Measurements from ENCODE around the gene SPDYE4.

SPDYE4 gene

DNA sequence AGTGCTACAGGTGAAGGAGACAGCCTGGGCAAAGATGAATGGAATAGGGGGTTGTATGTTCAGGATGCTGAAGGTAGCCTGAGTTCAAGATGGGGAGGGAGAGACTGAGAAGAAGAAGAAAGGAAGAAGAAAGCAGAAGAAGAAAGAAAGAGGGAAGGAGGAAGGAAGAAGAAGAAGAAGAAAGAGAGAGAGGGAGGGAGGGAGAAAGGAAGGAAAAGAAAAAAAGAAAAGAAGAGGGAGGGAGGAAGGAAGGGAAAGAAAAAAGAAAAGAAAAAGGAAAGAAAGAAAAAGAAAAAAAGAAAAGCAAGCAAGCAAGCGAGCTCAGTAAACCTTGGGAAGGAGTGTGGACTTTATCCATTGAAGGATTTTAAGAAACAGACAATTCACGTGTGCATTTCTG, 21.6 kb downstream of the SPDYE4 start:
- DNase-seq, result no peak

- no peak for DNase-seq
These were observed 22.0 kb downstream of the SPDYE4 start for GRCh38 chr17:8736362-8736761.

- DNase-seq, result no peak
These were observed 22.9 kb downstream of the SPDYE4 start for GRCh38 chr17:8735336-8735939.

GRCh38 chr17:8734876-8735275, 23.5 kb downstream of the SPDYE4 start:
- DNase-seq, result no peak

DNA sequence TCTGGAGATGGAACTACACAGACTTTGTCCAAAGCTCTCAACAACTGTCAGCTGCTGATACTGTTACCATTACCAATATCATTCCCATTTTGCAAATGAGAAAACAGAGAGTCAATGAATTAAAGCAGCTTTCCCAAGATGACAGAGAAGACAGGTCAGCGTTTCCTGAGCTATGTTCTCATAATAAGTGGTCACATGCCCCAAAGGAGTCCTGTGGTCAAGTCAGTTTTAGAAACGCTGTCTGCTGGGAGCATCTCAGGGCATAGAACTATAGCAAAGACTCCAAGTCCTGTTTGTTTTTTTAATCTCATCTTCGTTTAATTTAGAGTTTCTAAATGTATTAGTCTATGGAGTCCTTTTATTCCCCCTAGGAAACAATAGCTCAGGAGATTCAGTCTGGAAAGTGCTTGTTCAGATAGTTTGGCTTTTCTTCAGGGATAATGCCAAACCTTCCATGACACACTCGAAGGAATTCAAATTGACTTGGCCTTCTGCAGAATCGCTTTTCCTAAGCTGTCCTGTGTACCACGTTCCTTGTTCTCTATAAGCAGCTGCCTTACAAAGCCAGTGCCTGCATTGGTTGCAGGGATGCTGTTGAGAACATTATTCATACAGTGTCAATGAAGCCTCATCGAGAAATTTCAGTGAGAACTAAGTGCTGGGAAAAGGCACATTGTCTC, 25.8 kb downstream of the SPDYE4 start:
- no peak for DNase-seq

DNA sequence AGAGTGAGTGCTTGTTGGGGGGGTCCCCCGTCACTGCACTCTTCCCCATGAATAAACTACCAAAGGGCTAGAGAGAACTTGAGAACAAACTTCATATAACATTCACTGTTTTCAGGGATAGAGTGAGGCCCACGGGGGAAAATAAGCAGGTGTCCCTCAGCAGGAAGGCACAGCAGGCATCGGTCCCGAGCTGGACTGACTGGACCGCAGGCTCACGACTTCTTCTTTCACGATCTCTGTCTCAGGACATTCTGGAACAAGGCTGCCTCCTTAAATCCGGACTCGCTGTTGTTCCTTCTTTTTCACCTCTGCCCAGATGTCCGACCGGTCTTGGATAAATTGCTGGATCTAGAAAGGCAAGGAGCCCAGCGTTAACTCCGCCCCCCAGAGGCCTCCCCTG, 28.5 kb downstream of the SPDYE4 start:
- peak; percentile 13 for DNase-seq

GRCh38 chr17:8729421-8729820, 28.9 kb downstream of the SPDYE4 start:
- DNase-seq, result no peak

DNA sequence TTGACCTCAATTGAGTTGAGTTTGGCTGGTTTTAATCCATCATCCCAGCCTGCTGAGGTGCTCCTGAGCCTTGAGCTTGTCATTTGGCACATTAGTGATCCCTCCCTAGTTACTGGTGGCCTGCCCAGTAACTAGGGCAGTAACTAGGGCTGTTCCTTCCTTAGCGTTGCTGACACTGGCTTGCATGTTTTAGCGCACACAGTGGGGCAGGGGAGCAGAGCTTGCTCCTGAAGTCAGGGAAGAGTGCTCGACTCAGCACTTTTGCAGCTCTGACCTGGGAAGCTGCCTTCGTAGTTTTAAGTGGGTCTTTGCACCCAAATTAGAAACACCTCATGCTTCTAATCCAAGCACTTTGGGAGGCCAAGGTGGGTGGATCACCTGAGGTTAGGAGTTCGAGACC, 29.4 kb downstream of the SPDYE4 start:
- peak; percentile 32 for DNase-seq

GRCh38 chr17:8728251-8728938, 30.0 kb downstream of the SPDYE4 start:
- peak; percentile 27 for DNase-seq

DNA sequence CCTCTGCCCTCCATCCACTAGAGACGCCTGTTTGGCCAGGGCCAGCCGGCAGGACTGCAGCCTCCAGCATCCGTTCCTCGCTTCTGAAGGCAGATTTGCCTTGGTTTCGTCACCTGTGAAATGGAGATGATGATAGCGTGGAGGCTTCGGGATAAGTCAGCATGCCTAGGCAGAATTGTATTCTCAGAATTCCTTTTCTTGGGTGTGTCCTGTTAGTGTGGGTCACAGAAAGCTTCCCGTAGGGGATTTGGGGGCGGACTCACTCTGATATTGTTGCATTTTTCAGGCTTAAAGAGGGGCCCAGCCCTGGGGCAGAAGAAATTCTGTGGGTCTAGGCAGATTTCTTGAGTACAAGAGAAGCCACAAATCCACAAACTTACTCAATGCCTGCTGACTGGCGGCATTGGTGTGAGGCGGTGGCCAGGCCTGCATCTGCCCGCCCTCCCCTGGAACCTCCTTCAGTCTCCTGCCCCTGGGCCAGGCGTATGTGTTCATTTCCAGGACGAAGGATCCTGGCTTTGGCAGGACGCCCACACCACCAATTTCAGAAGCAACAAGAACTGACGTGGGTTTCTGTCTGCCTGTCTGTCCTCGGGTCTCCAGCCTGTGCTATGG, 31.3 kb downstream of the SPDYE4 start:
- peak; percentile 53 for DNase-seq

DNA sequence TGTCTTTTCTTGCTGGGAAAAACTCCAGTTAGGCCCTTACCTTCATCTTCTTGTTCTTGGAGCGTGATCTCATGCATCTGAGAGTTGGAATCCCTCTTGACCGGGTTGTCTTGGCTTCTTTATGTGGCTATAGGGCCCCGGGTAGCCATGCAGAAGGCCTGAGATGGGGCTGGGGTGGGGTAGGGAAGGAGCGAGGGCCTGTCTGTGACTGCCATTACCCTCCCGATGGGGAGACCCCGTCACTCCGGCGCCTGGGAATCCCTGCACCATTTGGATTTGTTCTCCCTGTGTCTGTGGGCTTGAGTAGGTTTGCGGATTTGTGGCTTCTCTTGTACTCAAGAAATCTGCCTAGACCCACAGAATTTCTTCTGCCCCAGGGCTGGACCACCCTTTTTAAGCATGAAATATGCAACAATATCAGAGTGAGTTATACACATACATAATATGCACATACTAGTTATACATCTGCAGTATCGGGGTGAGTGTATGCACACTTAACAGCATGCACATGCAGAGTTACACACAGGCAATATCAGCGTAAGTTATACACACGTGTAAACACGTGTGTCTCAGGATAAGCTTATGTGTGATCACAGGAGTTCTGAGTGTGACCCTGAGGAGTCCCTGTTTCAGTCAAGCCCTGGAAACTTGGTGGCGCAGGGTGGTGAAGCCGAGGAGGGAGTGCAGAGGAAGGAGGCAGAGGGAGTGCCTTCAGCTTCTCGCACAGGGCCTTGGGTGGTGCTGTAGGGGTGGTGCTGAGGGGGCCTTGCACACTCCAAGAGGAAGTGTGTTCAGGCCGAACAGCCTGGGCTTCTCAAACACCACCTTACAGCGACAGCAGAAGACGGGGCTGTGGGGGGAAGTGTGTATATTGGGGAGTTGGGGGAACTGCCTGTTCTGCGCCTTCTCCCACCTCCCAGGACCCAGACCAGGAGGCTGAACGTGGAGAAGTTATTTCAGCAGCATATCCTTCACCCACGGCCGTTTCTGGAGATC, 32.2 kb downstream of the SPDYE4 start:
- peak; percentile 38 for DNase-seq

DNA sequence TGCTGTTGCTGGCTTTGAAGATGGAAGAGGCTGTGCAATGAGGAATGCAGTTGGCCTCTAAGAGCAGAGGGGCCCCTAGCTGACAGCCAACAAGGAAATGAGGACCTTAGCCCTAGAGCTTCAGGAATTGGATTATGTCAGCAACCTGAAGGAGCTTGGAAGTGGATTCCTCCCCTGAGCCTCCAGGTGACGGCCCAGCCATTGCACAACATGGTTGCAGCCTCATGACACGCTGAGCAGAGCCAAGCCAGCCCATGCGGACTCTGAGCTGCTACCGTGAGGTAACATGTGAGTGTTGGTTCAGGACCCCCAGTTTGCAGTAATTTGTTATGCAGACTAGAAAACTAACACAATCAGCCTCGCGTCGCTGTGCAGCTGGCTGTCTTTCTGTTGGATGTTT, 33.9 kb downstream of the SPDYE4 start:
- DNase-seq, result peak; percentile 38

- no peak for DNase-seq
These were observed 37.8 kb downstream of the SPDYE4 start for GRCh38 chr17:8720596-8720995.

- no peak for DNase-seq
These were observed 38.8 kb downstream of the SPDYE4 start for GRCh38 chr17:8719291-8720246.

- DNase-seq, result peak; percentile 10
These were observed 40.3 kb downstream of the SPDYE4 start for GRCh38 chr17:8718001-8718563.

- DNase-seq, result no peak
These were observed 44.5 kb downstream of the SPDYE4 start for GRCh38 chr17:8713878-8714277.

GRCh38 chr17:8713315-8713714, 45.0 kb downstream of the SPDYE4 start:
- DNase-seq, result no peak

DNA sequence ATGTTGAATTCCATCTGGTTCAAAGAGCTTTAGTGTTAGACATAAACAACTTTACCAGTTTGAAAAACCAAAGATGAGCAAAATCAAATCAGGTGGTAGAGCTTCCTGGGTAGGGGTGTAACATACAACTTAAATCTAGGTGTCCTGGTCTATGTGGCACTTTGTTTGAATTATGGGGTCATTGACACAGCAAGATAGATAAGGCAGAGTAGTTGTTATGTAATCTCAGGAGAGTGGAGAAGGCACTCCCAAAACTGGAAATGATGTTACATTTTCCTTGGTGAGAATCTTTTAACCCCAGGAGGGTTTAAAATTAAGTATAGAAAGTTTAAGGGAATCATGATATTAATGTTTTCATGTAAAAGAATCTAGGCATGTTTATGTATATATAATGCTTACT, 45.6 kb downstream of the SPDYE4 start:
- DNase-seq, result no peak

- DNase-seq, result no peak
These were observed 47.1 kb downstream of the SPDYE4 start for GRCh38 chr17:8711291-8711690.

- DNase-seq, result no peak
These were observed 47.5 kb downstream of the SPDYE4 start for GRCh38 chr17:8710813-8711212.

- DNase-seq, result no peak
These were observed 49.3 kb downstream of the SPDYE4 start for GRCh38 chr17:8709006-8709405.
